OCI-LY1 (cell line): ENCODE results near the gene CD27.

Experiments used
- H2AFZ ChIP-seq: fragments of 200-600 bp; sonication (generic), shearing (Covaris generic); 2 replicates; pipeline ENCODE4 v1.6.0; 2014; ENCODE audit warnings: antibody characterized with exemption, mild to moderate bottlenecking, low read length
- H3F3A ChIP-seq: fragments of 200-600 bp; sonication (generic), shearing (Covaris generic); 2 replicates; pipeline ENCODE4 v1.6.0; 2014; ENCODE audit warnings: mild to moderate bottlenecking, antibody characterized with exemption, low read length, moderate library complexity; ENCODE audit not compliant: insufficient read depth
- H3K27ac ChIP-seq: fragments of 200-600 bp; sonication (generic); 2 replicates; pipeline ENCODE4 v1.5.1; 2014; ENCODE audit warnings: low read length, mixed run types, mild to moderate bottlenecking, low read depth; ENCODE audit not compliant: poor library complexity, severe bottlenecking
- H3K27me3 ChIP-seq: fragments of 200-600 bp; sonication (generic); 2 replicates; pipeline ENCODE4 v1.6.0; 2014; ENCODE audit warnings: antibody characterized with exemption, mild to moderate bottlenecking, low read length, moderate library complexity; ENCODE audit not compliant: insufficient read depth
- H3K36me3 ChIP-seq: fragments of 200-600 bp; sonication (generic); 2 replicates; pipeline ENCODE4 v1.6.1; 2014; ENCODE audit warnings: mild to moderate bottlenecking, antibody characterized with exemption, low read length, moderate library complexity, mixed read lengths; ENCODE audit not compliant: insufficient read depth
- H3K4me1 ChIP-seq: fragments of 200-600 bp; sonication (generic); 2 replicates; pipeline ENCODE4 v1.5.1; 2014; ENCODE audit warnings: mild to moderate bottlenecking, low read length, moderate library complexity; ENCODE audit not compliant: insufficient read depth, severe bottlenecking
- H3K4me2 ChIP-seq: fragments of 200-600 bp; sonication (generic), shearing (Covaris generic); 2 replicates; pipeline ENCODE4 v1.6.1; 2014; ENCODE audit warnings: low read length
- H3K4me3 ChIP-seq: fragments of 200-600 bp; sonication (generic); 2 replicates; pipeline ENCODE4 v1.5.1; 2014; ENCODE audit warnings: low read length, low read depth, mild to moderate bottlenecking, mixed read lengths; ENCODE audit not compliant: poor library complexity, severe bottlenecking
- H3K79me2 ChIP-seq: fragments of 200-600 bp; shearing (Covaris generic); 2 replicates; pipeline ENCODE4 v1.6.1; 2016; ENCODE audit warnings: mixed run types, low read length, mixed read lengths; ENCODE audit not compliant: insufficient read depth
- H3K9ac ChIP-seq: fragments of 200-600 bp; sonication (generic), shearing (Covaris generic); 2 replicates; pipeline ENCODE4 v1.6.1; 2014; ENCODE audit warnings: mild to moderate bottlenecking, low read length, mixed read lengths
- H3K9me2 ChIP-seq: fragments of 200-600 bp; sonication (generic), shearing (Covaris generic); 2 replicates; pipeline ENCODE4 v1.6.1; 2014; ENCODE audit warnings: low read depth, mild to moderate bottlenecking, low read length, mixed read lengths
- H3K9me3 ChIP-seq: fragments of 200-600 bp; shearing (Covaris generic); 2 replicates; pipeline ENCODE4 v1.6.1; 2014; ENCODE audit warnings: low read length, mixed read lengths
- H4K20me1 ChIP-seq: fragments of 200-600 bp; sonication (generic), shearing (Covaris generic); 2 replicates; pipeline ENCODE4 v1.6.0; 2016; ENCODE audit warnings: mild to moderate bottlenecking, low read length; ENCODE audit not compliant: insufficient read depth
- CTCF ChIP-seq: fragments of 200-600 bp; sonication (generic), shearing (Covaris generic); IDR thresholded peaks from 2 replicates; pipeline ENCODE4 v1.5.1; 2017; ENCODE audit warnings: mild to moderate bottlenecking, antibody characterized with exemption, low read length, moderate library complexity, mixed read lengths
- EZH2 ChIP-seq: fragments of 200-600 bp; sonication (generic), shearing (Covaris generic); IDR thresholded peaks from 2 replicates; pipeline ENCODE4 v1.8.0; 2017; ENCODE audit warnings: borderline replicate concordance, mixed run types, mild to moderate bottlenecking, antibody characterized with exemption, low read length, moderate library complexity, mixed read lengths

CD27 gene

GRCh38 chr12:6423267-6424007 is 21.3 kb upstream of the CD27 start:
- Histone ChIP-seq H3K9me2 (no peaks in the 10 kb centered on the region), H3K79me2 (no peaks in the 10 kb centered on the region), H3K27me3 (no peaks in the 10 kb centered on the region), H3K36me3 (no peaks in the 10 kb centered on the region), H3K4me3 (peak overlapping the region; percentile 16), H3K4me1 (peaks cover 52% of the 10 kb centered on the region), H4K20me1 (no peaks in the 10 kb centered on the region), H3K9me3 (no peaks in the 10 kb centered on the region), H3K9ac (peak overlapping the region; percentile 44; the same call in 1 of the 2 replicates), H3K4me2 (peak overlapping the region; percentile 52), H3F3A (0 out of 2 replicates have a peak, but pooled peaks cover 8% of the 10 kb centered on the region), H2AFZ (no peak overlapping the region), H3K27ac (peak overlapping the region; percentile 100)
- TF ChIP-seq EZH2 (no peak), CTCF (peak; percentile 93)

- Histone ChIP-seq H2AFZ (no peak overlapping the region), H4K20me1 (no peaks in the 10 kb centered on the region), H3K27ac (peak overlapping the region; percentile 100), H3K9me3 (no peaks in the 10 kb centered on the region), H3F3A (0 out of 2 replicates have a peak, but pooled peaks cover 8% of the 10 kb centered on the region), H3K4me1 (peaks cover 57% of the 10 kb centered on the region), H3K27me3 (no peaks in the 10 kb centered on the region), H3K4me3 (peak overlapping the region; percentile 16), H3K9ac (peak overlapping the region; percentile 44; the same call in 1 of the 2 replicates), H3K79me2 (no peaks in the 10 kb centered on the region), H3K4me2 (peak overlapping the region; percentile 52), H3K36me3 (no peaks in the 10 kb centered on the region), H3K9me2 (no peaks in the 10 kb centered on the region)
- TF ChIP-seq EZH2: no peak
- no peak for TF ChIP-seq CTCF
Observed at GRCh38 chr12:6424008-6424347, 20.8 kb upstream of the CD27 start.

GRCh38 chr12:6424866-6425265 is 19.9 kb upstream of the CD27 start:
- peak overlapping the region; percentile 52; the same call in 1 of the 2 replicates for H3K4me2 ChIP-seq
- no peaks in the 10 kb centered on the region for H3K27me3 ChIP-seq
- no peaks in the 10 kb centered on the region for H3K36me3 ChIP-seq
- H3K27ac ChIP-seq: peak overlapping the region; percentile 100
- H3K4me1 ChIP-seq: peaks cover 62% of the 10 kb centered on the region
- H3K9ac ChIP-seq: peak overlapping the region; percentile 29; the same call in 1 of the 2 replicates
- H4K20me1 ChIP-seq: no peaks in the 10 kb centered on the region
- no peaks in the 10 kb centered on the region for H3K9me3 ChIP-seq
- H3K79me2 ChIP-seq: no peaks in the 10 kb centered on the region
- H3F3A ChIP-seq: peaks cover 8% of the 10 kb centered on the region; the same call in 1 of the 2 replicates
- no peaks in the 10 kb centered on the region for H3K9me2 ChIP-seq
- TF ChIP-seq CTCF (no peak), EZH2 (no peak)
- H2AFZ ChIP-seq: no peak overlapping the region
- H3K4me3 ChIP-seq: no peak overlapping the region
